ENCODE data around the gene HMGXB3.
"Not testable (repeated sequence)": the region's sequence is repeated elsewhere in the genome, so short reads cannot be mapped to it uniquely, and the experiment has no call there.

HMGXB3 gene

GRCh38 chr5:150045549-150045948, 45.0 kb downstream of the HMGXB3 start:
- in situ Hi-C loops (cut with MboI; ENCODE audit: low pct_unique_long_range_greater_than_20kb, low sequenced_read_pairs, unreplicated experiment) = no loop called here
- no peak for DNase-seq (ENCODE audit: low spot score)
- TF ChIP-seq CTCF (IDR thresholded peaks at IDR 0.05; ENCODE audit: extremely low read depth, insufficient read depth, missing control alignments) = no peak

GRCh38 chr5:150046031-150046430, 45.5 kb downstream of the HMGXB3 start:
- in situ Hi-C loops (cut with MboI; ENCODE audit: low pct_unique_long_range_greater_than_20kb, low sequenced_read_pairs, unreplicated experiment) = no loop called here
- DNase-seq (ENCODE audit: low spot score) = no peak
- no peak for TF ChIP-seq CTCF (IDR thresholded peaks at IDR 0.05; ENCODE audit: extremely low read depth, insufficient read depth, missing control alignments)

- DNase-seq (ENCODE audit: low spot score); in situ Hi-C loops (cut with MboI; ENCODE audit: low pct_unique_long_range_greater_than_20kb, low sequenced_read_pairs, unreplicated experiment): not testable (repeated sequence)
These were observed 49.8 kb downstream of the HMGXB3 start for GRCh38 chr5:150050172-150050811.

- no peak for DNase-seq (ENCODE audit: low spot score)
- in situ Hi-C loops (cut with MboI; ENCODE audit: low pct_unique_long_range_greater_than_20kb, low sequenced_read_pairs, unreplicated experiment) = no loop called here
- TF ChIP-seq CTCF (IDR thresholded peaks at IDR 0.05; ENCODE audit: extremely low read depth, insufficient read depth, missing control alignments) = no peak
These were observed 51.2 kb downstream of the HMGXB3 start for GRCh38 chr5:150051657-150052195.

GRCh38 chr5:150052226-150052955, 51.9 kb downstream of the HMGXB3 start:
- TF ChIP-seq CTCF (IDR thresholded peaks at IDR 0.05; ENCODE audit: extremely low read depth, insufficient read depth, missing control alignments) = no peak
- DNase-seq (ENCODE audit: low spot score) = no peak
- in situ Hi-C loops (cut with MboI; ENCODE audit: low pct_unique_long_range_greater_than_20kb, low sequenced_read_pairs, unreplicated experiment) = no loop called here

GRCh38 chr5:150052956-150053712, 52.6 kb downstream of the HMGXB3 start:
- no peak for DNase-seq (ENCODE audit: low spot score)
- in situ Hi-C loops (cut with MboI; ENCODE audit: low pct_unique_long_range_greater_than_20kb, low sequenced_read_pairs, unreplicated experiment) = no loop called here
- no peak for TF ChIP-seq CTCF (IDR thresholded peaks at IDR 0.05; ENCODE audit: extremely low read depth, insufficient read depth, missing control alignments)
